SH-SY5Y (cell line): Measurements from ENCODE around the gene SLC2A4.

Experiments
- GATA2 ChIP-seq: IDR thresholded peaks from 2 replicates; pipeline ENCODE4 v1.6.1; 2011; ENCODE audit warnings: mild to moderate bottlenecking, low read depth, low read length
- GATA3 ChIP-seq: IDR thresholded peaks from 2 replicates; pipeline ENCODE4 v1.6.1; 2011; ENCODE audit warnings: low read depth, mild to moderate bottlenecking, low read length, moderate library complexity

- no peak for TF ChIP-seq GATA2
- no peak for TF ChIP-seq GATA3
These were observed 47.8 kb upstream of the SLC2A4 start for GRCh38 chr17:7233701-7234082.
